Fibroblast of lung (primary cell): ENCODE measurements around the gene TYRO3.

ENCODE experiments used
- CTCF ChIP-seq, 2 donors: IDR thresholded peaks in 1 of 2; conservative IDR thresholded peaks in 1 of 2; 1 replicate in 1 of 2; 2 replicates in 1 of 2; pipeline ENCODE4 v1.5.1; 2011 to 2012; ENCODE audit warnings: low read length in 2 of 2, control low read depth in 1 of 2, inconsistent platforms in 1 of 2, low read depth in 1 of 2, mild to moderate bottlenecking in 1 of 2
- EZH2 ChIP-seq: IDR thresholded peaks from 2 replicates; pipeline ENCODE4 v1.5.1; 2012; ENCODE audit warnings: low read length, control low read depth, mild to moderate bottlenecking; ENCODE audit errors: missing control alignments

GRCh38 chr15:41597787-41598186 lies 38.8 kb downstream of the TYRO3 start:
- no peak for TF ChIP-seq CTCF (conservative IDR thresholded peaks at IDR 0.05 in 1 of 2, IDR thresholded peaks at IDR 0.05 in 1 of 2; ENCODE audit: low read depth in 1 of 2, low read length in 2 of 2)
- TF ChIP-seq EZH2: no peak
